ENCODE results near the gene RSPO4. TPM values are rescaled to one million over a fixed set of nuclear protein-coding genes. Genes with fewer than 3 reads are reported as not detected.

RSPO4 gene
- total and polyA plus RNA-seq, 2 of the 8 experiments (the other 6 are each of a cell fraction or from before 2014, with no cell fraction given) = 3.4 to 6.4 TPM

GRCh38 chr20:963795-964194, 38.3 kb downstream of the RSPO4 start (continued):
- no peak for TF ChIP-seq CHD7 (IDR thresholded peaks at IDR 0.05; ENCODE audit: insufficient replicate concordance, low read length)
- no peak for TF ChIP-seq SP4 (IDR thresholded peaks at IDR 0.05; ENCODE audit: low read length)
- no peak for TF ChIP-seq POU5F1 (IDR thresholded peaks at IDR 0.05; ENCODE audit: low read depth, low read length)
- TF ChIP-seq RBBP5 (IDR thresholded peaks at IDR 0.05; ENCODE audit: borderline replicate concordance, low read depth, low read length) = no peak
- no peak for TF ChIP-seq PHF8 (conservative IDR thresholded peaks at IDR 0.05; ENCODE audit: low read depth, low read length)
- no peak for TF ChIP-seq TEAD4 (IDR thresholded peaks at IDR 0.05; ENCODE audit: low read depth, low read length)
- TF ChIP-seq POLR2A (IDR thresholded peaks at IDR 0.05; ENCODE audit: control extremely low read depth in 1 of 2, low read depth in 2 of 2, low read length in 2 of 2) = no peak
- TF ChIP-seq JUN (IDR thresholded peaks at IDR 0.05; ENCODE audit: low read depth, low read length) = no peak
- TF ChIP-seq GTF2F1 (IDR thresholded peaks at IDR 0.05; ENCODE audit: borderline replicate concordance, low read depth, low read length) = no peak
- no peak for TF ChIP-seq NRF1 (IDR thresholded peaks at IDR 0.05; ENCODE audit: low read depth, low read length)
- no peak for TF ChIP-seq SIX5 (IDR thresholded peaks at IDR 0.05; ENCODE audit: low read depth, low read length)
- no peak for TF ChIP-seq HDAC6 (IDR thresholded peaks at IDR 0.05; ENCODE audit: low read depth, low read length)
- TF ChIP-seq BACH1 (IDR thresholded peaks at IDR 0.05; ENCODE audit: low read length) = no peak

All from H1 (cell line).